Activated CD8-positive, alpha-beta memory T cell treated with anti-CD3 and anti-CD28 coated beads, Interleukin-2, amount 50 U/mL, for 1 hour (primary cell): ENCODE results near the gene TUBA8.
"Not testable (repeated sequence)": the region's sequence is repeated elsewhere in the genome, so short reads cannot be mapped to it uniquely, and the experiment has no call there.

Experiments
- DNase-seq: peaks from one replicate; pipeline ENCODE4 v3.0.0-alpha.2; 2020; ENCODE audit errors: extremely low read depth

TUBA8 gene

DNA sequence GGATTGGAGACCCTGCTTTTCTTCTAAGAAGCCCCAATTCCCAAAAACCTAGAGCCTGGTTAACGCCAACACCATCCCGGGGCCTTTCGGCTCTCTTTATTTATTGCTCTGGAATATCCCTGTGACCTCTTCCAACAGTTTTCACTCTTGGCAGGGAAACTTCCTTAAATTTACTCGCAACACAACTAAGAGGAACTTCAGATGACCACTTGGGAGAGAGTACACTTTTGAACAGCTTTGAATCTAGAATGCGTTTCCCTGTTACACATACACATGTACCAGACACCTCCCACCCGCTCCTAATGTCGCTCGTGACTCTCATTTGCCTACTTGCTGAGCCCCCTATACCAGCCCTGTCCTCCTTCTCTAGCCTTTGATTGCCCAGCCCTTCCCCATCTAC, 19.4 kb downstream of the TUBA8 start:
- DNase-seq: no peak

GRCh38 chr22:18130699-18131429, 20.3 kb downstream of the TUBA8 start:
- no peak for DNase-seq

GRCh38 chr22:18133452-18133851, 22.8 kb downstream of the TUBA8 start:
- no peak for DNase-seq

DNA sequence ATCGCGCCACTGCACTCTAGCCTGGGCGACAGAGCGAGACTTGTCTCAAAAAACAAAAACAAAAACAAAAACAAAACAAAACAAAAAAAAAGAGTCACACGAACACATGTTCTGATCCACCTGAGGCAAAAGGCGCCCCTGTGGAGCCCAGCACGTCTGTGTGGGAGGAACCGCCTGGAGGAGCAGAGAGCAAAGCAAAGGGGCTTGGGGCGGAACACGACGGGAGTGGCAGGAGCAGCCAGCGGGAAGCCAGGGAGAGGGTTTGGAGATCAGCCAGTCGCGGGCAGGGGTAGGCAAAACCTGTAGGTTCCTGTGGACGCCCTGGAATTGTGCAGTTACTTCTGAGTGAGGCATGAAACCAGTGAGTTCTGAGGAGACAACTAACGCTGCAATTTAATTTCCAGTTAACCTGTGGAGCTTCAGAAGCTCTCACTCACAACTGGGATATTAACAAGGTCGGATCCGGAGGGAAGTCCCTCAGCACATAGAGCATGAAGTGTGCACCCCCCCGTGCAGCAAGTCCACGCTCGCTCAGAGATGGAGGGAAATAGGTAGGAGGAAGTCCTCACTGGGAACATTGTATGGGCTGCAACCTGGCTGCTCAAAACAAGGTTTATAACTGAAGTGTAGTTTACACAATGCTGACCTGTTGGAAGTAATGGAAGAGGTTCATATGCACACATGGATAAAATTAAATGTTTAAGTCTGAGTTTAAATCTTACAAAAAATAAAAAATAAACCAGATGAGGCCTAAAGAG, 26.1 kb downstream of the TUBA8 start:
- DNase-seq: no peak

- DNase-seq: not testable (repeated sequence)
Observed at GRCh38 chr22:18141004-18141403, 30.4 kb downstream of the TUBA8 start.

GRCh38 chr22:18144105-18144504, 33.5 kb downstream of the TUBA8 start:
- no peak for DNase-seq

DNA sequence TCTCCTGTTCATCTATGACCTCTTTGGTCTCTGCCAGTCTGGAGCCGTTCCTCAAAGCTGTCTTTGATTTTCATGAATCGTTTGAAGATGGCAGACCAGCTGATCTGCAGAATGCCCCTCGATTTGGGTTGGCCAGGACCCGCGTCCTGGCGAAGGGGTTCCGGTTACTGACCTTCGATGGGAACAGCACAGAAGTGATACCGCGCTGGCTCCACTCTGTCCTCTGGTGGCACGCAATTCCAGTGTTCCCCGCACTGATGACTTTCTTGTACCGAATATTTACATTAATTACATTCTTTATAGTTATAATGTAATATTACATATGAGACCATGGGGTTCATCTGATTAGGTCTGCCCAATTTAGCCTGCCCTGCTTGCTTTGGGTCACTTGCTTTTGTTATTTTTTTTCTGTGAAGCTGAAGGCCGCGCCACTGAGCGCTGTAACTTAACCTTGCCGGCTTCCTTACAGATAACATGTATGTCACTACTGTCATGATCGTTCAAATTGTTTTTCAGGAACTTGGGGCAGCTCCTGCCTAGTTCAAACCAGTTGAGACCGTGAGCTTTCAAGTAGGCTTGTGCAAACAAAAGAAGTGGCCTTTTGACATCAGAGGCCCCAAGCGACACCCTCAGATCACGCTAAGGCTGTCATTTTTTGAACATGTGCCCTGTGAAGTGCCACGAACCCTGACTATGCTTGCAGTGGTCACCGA, 35.2 kb downstream of the TUBA8 start:
- DNase-seq: no peak

DNA sequence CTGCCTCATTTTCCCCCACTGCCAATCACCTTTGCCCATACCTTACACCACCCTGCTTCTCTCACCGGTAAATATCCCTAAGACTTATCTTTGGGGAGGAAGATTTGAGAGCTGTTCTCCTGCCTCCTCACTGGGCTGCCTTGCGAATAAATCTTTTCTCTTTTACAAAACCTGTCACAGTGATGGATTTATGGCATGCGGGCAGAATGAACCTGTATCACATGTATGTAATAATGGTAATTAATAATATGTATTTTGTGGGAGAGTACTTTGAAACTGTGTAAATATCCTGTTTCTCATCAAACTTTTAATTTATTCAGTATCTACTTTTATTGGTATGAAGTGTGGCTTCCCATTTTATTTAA, 35.8 kb downstream of the TUBA8 start:
- DNase-seq: no peak

- DNase-seq: no peak
Observed at GRCh38 chr22:18147791-18148190, 37.2 kb downstream of the TUBA8 start.

DNA sequence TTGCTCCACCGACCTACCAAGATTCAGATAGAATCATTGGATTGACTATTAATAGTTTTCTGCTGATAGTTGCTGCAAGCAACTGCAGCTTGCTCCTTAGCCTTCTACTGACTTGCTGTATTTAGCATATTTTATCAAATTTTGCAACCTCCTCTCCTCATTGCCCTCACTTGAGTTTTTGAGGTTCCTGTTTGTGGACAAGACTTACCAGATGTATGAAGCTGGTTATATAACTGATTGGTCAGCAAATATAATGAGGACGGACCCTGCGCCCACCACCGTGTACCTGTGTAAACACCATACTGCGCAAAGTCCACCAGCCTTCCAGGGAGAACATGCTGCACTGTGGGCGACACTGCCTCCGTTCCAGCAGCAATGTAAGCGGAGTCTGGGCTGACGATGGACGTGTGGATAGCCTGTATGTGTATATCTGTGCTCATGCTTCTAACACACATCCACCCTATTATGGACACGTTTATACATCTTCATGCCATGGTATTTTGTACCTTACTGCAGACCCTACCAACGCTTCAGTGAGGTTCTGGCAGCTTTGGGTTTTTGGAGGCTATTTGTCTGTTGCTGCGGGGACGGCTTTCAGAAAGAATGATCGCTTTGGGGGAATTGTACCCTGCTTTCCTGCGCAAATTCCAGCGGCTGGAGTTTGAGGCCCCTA, 37.8 kb downstream of the TUBA8 start:
- DNase-seq: no peak

- DNase-seq: no peak
Observed at GRCh38 chr22:18152519-18152918, 41.9 kb downstream of the TUBA8 start.

DNA sequence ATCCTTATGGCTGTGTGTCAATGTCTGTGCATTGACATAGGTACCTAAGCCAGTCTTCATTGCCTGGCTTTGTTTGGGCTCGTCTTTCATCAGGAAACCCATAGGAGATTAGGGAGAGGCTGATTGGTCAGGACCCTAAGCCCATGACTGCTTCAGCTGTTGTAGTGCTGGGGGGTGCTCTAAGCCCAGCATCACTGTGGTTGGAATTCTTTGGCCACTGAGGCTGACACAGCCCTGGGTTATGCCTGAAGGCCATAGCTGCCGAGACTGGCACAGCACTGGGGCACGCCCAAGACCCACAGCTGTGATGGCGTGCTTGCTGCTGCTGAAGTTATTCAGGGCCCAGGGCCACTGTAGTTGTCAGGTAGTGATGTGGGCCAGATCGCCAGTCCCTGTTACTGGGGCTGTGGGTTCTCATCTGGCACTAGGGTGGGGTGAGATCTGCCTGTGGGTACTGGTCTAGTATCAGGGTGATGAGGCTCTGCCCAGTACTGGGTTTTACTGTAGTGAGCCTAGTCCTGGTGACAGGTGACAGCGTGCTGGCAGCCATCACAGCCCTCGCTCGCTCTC, 44.3 kb downstream of the TUBA8 start:
- DNase-seq: no peak

- DNase-seq: not testable (repeated sequence)
Observed at GRCh38 chr22:18155546-18155945, 44.9 kb downstream of the TUBA8 start.

DNA sequence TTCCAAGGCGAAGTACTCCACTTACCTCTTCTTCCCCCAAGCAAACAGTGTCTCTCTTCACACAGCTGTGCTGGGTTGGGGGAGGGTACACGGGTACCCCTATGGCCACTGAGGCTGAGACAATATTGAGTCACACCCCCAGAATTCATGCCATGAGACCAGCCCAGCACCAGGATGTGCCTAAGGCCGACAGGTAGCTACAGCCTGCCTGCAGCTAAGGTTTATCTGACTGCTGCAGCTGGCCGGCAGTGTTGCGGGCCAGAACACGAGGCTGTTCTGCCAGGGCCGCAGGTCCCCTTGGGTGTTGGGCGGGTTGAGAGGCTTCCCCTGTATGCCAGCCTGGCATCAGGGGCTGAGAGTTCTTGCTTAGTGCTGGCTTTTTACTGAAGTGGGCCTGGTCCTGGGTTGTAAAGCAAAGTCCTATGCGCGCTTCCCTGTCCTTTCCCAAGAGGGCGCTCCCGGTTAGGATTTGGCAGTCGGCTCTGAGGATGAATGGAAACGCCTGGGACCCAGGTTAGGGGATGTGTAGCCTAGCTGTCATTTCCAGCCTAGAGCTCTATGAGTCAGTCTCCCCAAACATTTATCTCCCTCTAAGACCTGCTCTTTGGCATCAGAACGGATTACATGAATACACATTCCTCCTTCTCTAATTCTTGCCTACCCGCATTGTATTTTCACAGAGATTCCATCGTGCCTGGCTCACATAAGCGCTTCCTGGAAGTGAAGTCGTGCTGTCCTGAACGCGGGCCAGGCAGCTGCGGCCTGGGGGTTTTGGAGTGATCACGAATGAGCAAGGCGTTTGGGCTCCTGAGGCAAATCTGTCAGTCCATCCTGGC, 46.5 kb downstream of the TUBA8 start:
- no peak for DNase-seq

- no peak for DNase-seq
Observed at GRCh38 chr22:18157714-18158028, 47.1 kb downstream of the TUBA8 start.

GRCh38 chr22:18160641-18161040, 50.0 kb downstream of the TUBA8 start:
- not testable (repeated sequence) for DNase-seq

DNA sequence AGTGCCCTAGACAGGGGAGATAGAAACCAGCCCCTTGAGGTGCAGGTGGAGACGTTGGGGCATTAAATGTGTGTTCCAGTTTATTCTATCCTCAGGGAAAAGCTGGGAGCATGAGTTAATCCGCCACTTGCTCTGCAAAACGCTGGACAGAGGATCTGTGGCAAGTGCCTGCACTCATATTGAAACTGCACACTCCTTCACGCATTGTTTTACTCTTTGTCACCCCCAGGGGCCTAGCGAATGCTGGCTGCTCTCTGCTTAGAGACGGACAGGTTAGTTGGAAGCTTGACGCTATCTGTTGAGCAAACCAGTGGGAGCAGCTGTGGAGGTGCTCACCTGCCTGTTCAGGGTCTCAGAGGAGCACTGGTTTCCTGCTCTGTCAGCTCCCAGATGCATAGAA, 53.2 kb downstream of the TUBA8 start:
- not testable (repeated sequence) for DNase-seq

- DNase-seq: not testable (repeated sequence)
Observed at GRCh38 chr22:18164584-18164983, 54.0 kb downstream of the TUBA8 start.

- not testable (repeated sequence) for DNase-seq
Observed at GRCh38 chr22:18165356-18165755, 54.7 kb downstream of the TUBA8 start.

DNA sequence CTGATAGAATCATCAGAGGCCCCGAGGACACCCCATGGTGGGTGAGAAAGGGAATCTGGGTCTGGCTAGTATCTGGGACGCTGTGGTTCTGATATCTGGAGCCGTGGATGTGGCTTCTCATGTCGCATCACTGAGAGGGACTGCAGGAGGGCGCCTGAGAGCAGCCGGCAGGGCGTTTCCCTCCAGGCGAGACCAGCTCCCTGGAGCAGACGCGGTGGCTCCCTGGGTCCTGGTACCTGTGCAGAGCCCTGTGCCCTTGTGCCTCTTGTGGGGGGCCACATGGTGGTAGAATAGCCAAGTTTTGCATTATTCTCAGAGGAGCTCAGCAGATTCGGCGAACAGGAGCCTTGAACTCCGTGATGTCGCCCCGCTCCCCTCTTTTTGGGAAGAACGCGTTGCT, 59.7 kb downstream of the TUBA8 start:
- DNase-seq: not testable (repeated sequence)

DNA sequence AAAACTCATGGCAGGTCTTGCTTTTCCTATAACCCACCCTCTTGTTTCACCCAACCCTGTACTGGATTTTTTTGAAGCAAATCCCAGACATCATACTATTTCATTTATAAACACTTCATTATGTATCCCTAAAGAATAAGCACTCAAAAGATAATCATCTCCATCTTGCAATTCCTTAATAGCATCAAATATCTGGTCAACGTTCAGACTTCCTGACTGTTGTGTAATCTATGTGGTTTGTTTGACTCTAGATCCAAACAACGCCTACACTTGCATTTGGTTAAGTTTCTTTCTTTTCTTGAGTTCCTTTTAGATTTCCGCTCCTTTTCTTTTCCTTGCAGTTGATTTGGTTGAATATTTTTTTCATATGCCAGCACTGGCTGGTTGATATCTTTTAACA, 61.6 kb downstream of the TUBA8 start:
- DNase-seq: not testable (repeated sequence)
